Gastrocnemius medialis (tissue), 4 donors: ENCODE measurements around the gene AHI1.

Experiments used
- CTCF ChIP-seq, 5 experiments: fragments of 450-650 bp in 3 of 5; fragments of 200-600 bp in 2 of 5; sonication (generic) in 2 of 5; IDR thresholded peaks in 4 of 5; conservative IDR thresholded peaks in 1 of 5; 1 replicate in 4 of 5; 2 replicates in 1 of 5; pipeline ENCODE4 v1.5.1; 2016 to 2019; ENCODE audit warnings: antibody characterized with exemption in 5 of 5, mild to moderate bottlenecking in 3 of 5, moderate library complexity in 3 of 5
- POLR2A ChIP-seq, 2 donors: fragments of 450-650 bp; IDR thresholded peaks; one replicate each; pipeline ENCODE4 v1.6.1; 2017; ENCODE audit warnings: antibody characterized with exemption in 2 of 2, mild to moderate bottlenecking in 2 of 2, moderate library complexity in 2 of 2

GRCh38 chr6:135240711-135241110, 256.8 kb downstream of the AHI1 start:
- no peak for TF ChIP-seq CTCF (IDR thresholded peaks at IDR 0.05 in 4 of 5, conservative IDR thresholded peaks at IDR 0.05 in 1 of 5)
- no peak for TF ChIP-seq POLR2A (IDR thresholded peaks at IDR 0.05)
